GM12878 (cell line): Measurements from ENCODE around the gene VPS45. TPM values are rescaled to one million over a fixed set of nuclear protein-coding genes. Genes with fewer than 3 reads are reported as not detected.

Experiments used
- ATAC-seq: fragments of 200-7000 bp; cut with Tn5 transposase; 3 replicates; pipeline ENCODE4 v1.9.1; 2020; ENCODE audit warnings: mild to moderate bottlenecking, moderate library complexity
- BruUV-seq: library from RNA; stranded (reverse); fragments of 400-500 nt; replicated peaks from 2 replicates; lab custom pipeline; 2021; lab: Mats Ljungman, UMichigan
- CTCF ChIA-PET: fragments of 300-600 bp; sonication (Branson Sonifier 250); formaldehyde crosslinking; extraction: SDS; loops from one replicate; lab custom pipeline; 2021; ENCODE audit warnings: inconsistent platforms; lab: Yijun Ruan, JAX
- POLR2A ChIA-PET: fragments of 350-600 bp; formaldehyde crosslinking; extraction: SDS; loops from one replicate; lab custom pipeline; 2021; ENCODE audit warnings: inconsistent platforms; lab: Charles Lee
- RAD21 ChIA-PET: fragments of 300-600 bp; sonication (Branson Sonifier 250); formaldehyde crosslinking; loops from one replicate; lab custom pipeline; 2023; ENCODE audit warnings: antibody characterized with exemption; ENCODE audit not compliant: unreplicated experiment; lab: Charles Lee
- SMC1A ChIA-PET: fragments of 300-600 bp; sonication (Branson Sonifier 250); formaldehyde crosslinking; loops from one replicate; lab custom pipeline; 2023; ENCODE audit not compliant: unreplicated experiment, uncharacterized antibody; lab: Charles Lee
- DNase-seq: peaks from one replicate; pipeline ENCODE4 v3.0.0-alpha.2; 2011; ENCODE audit warnings: low read depth, low spot score
- FAIRE-seq: peaks from 3 replicates; lab custom pipeline; 2011; peaks lifted over from hg19 to GRCh38; lab: Jason Lieb, UNC
- H2AFZ ChIP-seq: 2 replicates; pipeline ENCODE4 v1.6.0; 2011; ENCODE audit warnings: low read depth, low read length, control low read depth; ENCODE audit not compliant: control insufficient read depth
- H3K27ac ChIP-seq: 2 replicates; pipeline ENCODE4 v1.5.1; 2011; ENCODE audit warnings: control low read depth; ENCODE audit not compliant: control insufficient read depth, insufficient read depth
- H3K27me3 ChIP-seq, 2 experiments: replicated peaks in 1 of 2; 2 replicates each; pipeline versions ENCODE4 v1.6.0 to v1.6.1; 2011; ENCODE audit warnings: low read length in 1 of 2; ENCODE audit not compliant: control insufficient read depth in 2 of 2, insufficient read depth in 2 of 2
- H3K36me3 ChIP-seq, 2 experiments: 2 replicates each; pipeline ENCODE4 v1.5.1; 2011; ENCODE audit warnings: low read length in 1 of 2; ENCODE audit not compliant: control insufficient read depth in 2 of 2, insufficient read depth in 2 of 2
- H3K4me1 ChIP-seq: 2 replicates; pipeline ENCODE4 v1.6.1; 2011; ENCODE audit warnings: mild to moderate bottlenecking, low read length, moderate library complexity, mixed read lengths; ENCODE audit not compliant: control insufficient read depth, insufficient read depth
- H3K4me2 ChIP-seq: 2 replicates; pipeline ENCODE4 v1.6.0; 2011; ENCODE audit warnings: control low read depth; ENCODE audit not compliant: control insufficient read depth, insufficient read depth
- H3K4me3 ChIP-seq: fragments of 200-600 bp; sonication (generic); 2 replicates; pipeline ENCODE4 v1.5.1; 2016
- H3K79me2 ChIP-seq: 2 replicates; pipeline ENCODE4 v1.6.0; 2011; ENCODE audit warnings: low read length; ENCODE audit not compliant: control insufficient read depth, insufficient read depth
- H3K9ac ChIP-seq: 2 replicates; pipeline ENCODE4 v1.8.0; 2011; ENCODE audit warnings: low read length, control low read depth, mixed read lengths; ENCODE audit not compliant: control insufficient read depth, insufficient read depth
- H3K9me3 ChIP-seq: replicated peaks from 3 replicates; pipeline ENCODE4 v1.5.1; 2011; ENCODE audit warnings: mild to moderate bottlenecking, low read length; ENCODE audit not compliant: control insufficient read depth, insufficient read depth
- H4K20me1 ChIP-seq: 2 replicates; pipeline ENCODE4 v1.6.0; 2011; ENCODE audit not compliant: control insufficient read depth, insufficient read depth
- BCL3 ChIP-seq: IDR thresholded peaks from 2 replicates; pipeline ENCODE4 v1.6.1; 2011; ENCODE audit warnings: borderline replicate concordance, low read depth, mild to moderate bottlenecking, moderate library complexity, low read length; ENCODE audit not compliant: insufficient read depth, poor library complexity, severe bottlenecking
- CHD4 ChIP-seq: fragments of 200-600 bp; sonication (generic); IDR thresholded peaks from 2 replicates; pipeline ENCODE4 v1.6.1; 2016; ENCODE audit warnings: mild to moderate bottlenecking
- ESRRA ChIP-seq: IDR thresholded peaks from 2 replicates; pipeline ENCODE4 v1.6.1; 2012; ENCODE audit warnings: mild to moderate bottlenecking, low read length, improper control_type of control experiment
- GABPA ChIP-seq: IDR thresholded peaks from 2 replicates; pipeline ENCODE4 v1.6.1; 2014; ENCODE audit warnings: antibody characterized with exemption, low read depth, mild to moderate bottlenecking, inconsistent platforms
- KLF5 ChIP-seq: fragments of 450-650 bp; IDR thresholded peaks from 2 replicates; pipeline ENCODE4 v1.6.1; 2014; ENCODE audit warnings: mild to moderate bottlenecking; ENCODE audit not compliant: partially characterized antibody
- MAX ChIP-seq: IDR thresholded peaks from 2 replicates; pipeline ENCODE4 v1.6.1; 2012; ENCODE audit warnings: low read depth, low read length, improper control_type of control experiment
- NFIC ChIP-seq: IDR thresholded peaks from 2 replicates; pipeline ENCODE4 v1.6.1; 2012; ENCODE audit warnings: low read depth, mild to moderate bottlenecking, inconsistent platforms, low read length, moderate library complexity
- PML ChIP-seq: IDR thresholded peaks from 2 replicates; pipeline ENCODE4 v1.6.1; 2012; ENCODE audit warnings: low read length, inconsistent platforms
- POLR2AphosphoS2 ChIP-seq: IDR thresholded peaks from 2 replicates; pipeline ENCODE4 v1.6.1; 2011; ENCODE audit warnings: low read depth, mild to moderate bottlenecking, low read length, improper control_type of control experiment, moderate library complexity
- SMAD1 ChIP-seq: fragments of 450-650 bp; IDR thresholded peaks from 2 replicates; pipeline ENCODE4 v1.6.1; 2018; ENCODE audit warnings: mild to moderate bottlenecking, low read depth; ENCODE audit not compliant: partially characterized antibody
- SMAD5 ChIP-seq: IDR thresholded peaks from 2 replicates; pipeline ENCODE4 v1.6.1; 2016; ENCODE audit warnings: antibody characterized with exemption, low read depth
- SP1 ChIP-seq: IDR thresholded peaks from one replicate; pipeline ENCODE4 v1.6.1; 2011; ENCODE audit warnings: low read depth, low read length
- YBX1 ChIP-seq: fragments of 450-650 bp; IDR thresholded peaks from 2 replicates; pipeline ENCODE4 v1.6.1; 2016; ENCODE audit warnings: antibody characterized with exemption
- ZSCAN29 ChIP-seq: fragments of 450-650 bp; IDR thresholded peaks from 2 replicates; pipeline ENCODE4 v1.6.1; 2017; ENCODE audit warnings: mild to moderate bottlenecking, moderate library complexity
- WGBS: methylation state at CpG from one replicate; pipeline ENCODE4 v1.1.6; 2016; ENCODE audit warnings: low lambda C conversion rate; ENCODE audit not compliant: insufficient replicate concordance, insufficient coverage; ENCODE audit errors: missing lambda C conversion rate; 5-methylcytosine and 5-hydroxymethylcytosine counted together
- in situ Hi-C: fragments of 300-500 bp; cut with MboI; formaldehyde crosslinking; loops from 9 replicates; pipeline ENCODE4 v1.14.3; 2018; ENCODE audit warnings: mixed read lengths
- intact Hi-C: fragments of 100-400 bp; cut with micrococcal nuclease; formaldehyde crosslinking; loops from one replicate; pipeline ENCODE4 v1.14.2; 2022; ENCODE audit not compliant: unreplicated experiment
- polyA plus RNA-seq, 11 experiments: library from polyadenylated mRNA; depleted of rRNA in 4 of 11; unstranded in 6 of 11; stranded (reverse) in 5 of 11; fragments of >200 nt; fragmentation: Nextera tagmentation in 4 of 11; fragmentation: Illumina TruSeq in 1 of 11; extraction: Ambion mirVana in 4 of 11; extraction: Trizol in 1 of 11; gene quantifications; 1 replicate in 1 of 11; 2 replicates in 10 of 11; pipeline versions ENCODE4 v1.2.1 to v1.2.3, GENCODE V29; 2011 to 2016; ENCODE audit warnings: inconsistent platforms in 2 of 11, missing spikeins in 2 of 11, low read depth in 1 of 11
- total RNA-seq, 4 experiments: library from RNA; depleted of rRNA in 3 of 4; stranded (reverse); fragments of >200 nt in 3 of 4; fragmentation: Illumina TruSeq in 1 of 4; extraction: Trizol in 1 of 4; gene quantifications; 2 replicates each; pipeline versions ENCODE4 v1.2.1 to v1.2.3, GENCODE V29; 2013 to 2021
- TF ChIP-seq, protein P1 (sequence below): fragments of 450-650 bp; conservative IDR thresholded peaks from 2 replicates; pipeline ENCODE4 v1.6.1; 2017; ENCODE audit warnings: mild to moderate bottlenecking, moderate library complexity
- TF ChIP-seq, protein P2 (sequence below): fragments of 150-350 bp; IDR thresholded peaks from 2 replicates; pipeline ENCODE4 v1.6.1; 2016; ENCODE audit warnings: low read depth, low read length
- TF ChIP-seq, protein P3 (sequence below): IDR thresholded peaks from 2 replicates; pipeline ENCODE4 v1.6.1; 2011; ENCODE audit warnings: low read depth, mild to moderate bottlenecking, low read length, moderate library complexity, borderline replicate concordance; ENCODE audit errors: extremely low read depth

Gene VPS45
- total and polyA plus RNA-seq, 10 of the 15 experiments (the other 5 are each of a cell fraction or from before 2014, with no cell fraction given): 24.4 to 48.7 (median 34.5) TPM

GRCh38 chr1:150073516-150073915, 5.9 kb downstream of the VPS45 start:
- DNase-seq (no peak), FAIRE-seq (no peak), ATAC-seq (no peak)
- Histone ChIP-seq H3K9ac (no peak overlapping the region), H3K4me3 (no peak overlapping the region), H3K4me1 (no peaks in the 10 kb centered on the region), H2AFZ (no peak overlapping the region), H3K36me3 (peaks cover 0 to 13% of the 10 kb centered on the region in 2 experiments; a peak in 1 of 4 replicates), H4K20me1 (no peaks in the 10 kb centered on the region), H3K9me3 (no peaks in the 10 kb centered on the region), H3K4me2 (no peak overlapping the region), H3K27ac (no peak overlapping the region), H3K27me3 (no peaks in the 10 kb centered on the region), H3K79me2 (peaks cover 3% of the 10 kb centered on the region; the same call in 1 of the 2 replicates)
- intact Hi-C loops: loop anchor here (1.0 kb wide), 2 partner anchors 96 to 114 kb away; no protein-coding TSS in a partner anchor
- ChIA-PET CTCF (interaction anchor here (0.6 to 14.7 kb wide), 30 partner anchors 9 to 208 kb away, joined by 3 to 577 read pairs (median 5); partner anchors contain the start of genes OTUD7B and PLEKHO1), POLR2A (interaction anchor here (0.8 to 1.9 kb wide), 3 partner anchors 88 to 93 kb away, joined by 3 to 13 read pairs (median 7); no protein-coding TSS in a partner anchor), RAD21 (interaction anchor here (0.7 to 12.0 kb wide), 16 partner anchors 38 to 208 kb away, joined by 3 to 287 read pairs (median 3); no protein-coding TSS in a partner anchor), SMC1A (interaction anchor here (0.6 to 11.0 kb wide), 13 partner anchors 16 to 791 kb away, joined by 3 to 338 read pairs (median 4); no protein-coding TSS in a partner anchor)
- BruUV-seq: no TSS peak
- WGBS: 64% methylated on average over 2 of the region's 2 CpGs
- in situ Hi-C loops: loop anchor here (5.0 kb wide), 1 partner anchor 94 kb away; no protein-coding TSS in a partner anchor
- no peak for TF ChIP-seq MAX
- TF ChIP-seq SMAD5: no peak
- TF ChIP-seq CHD4: no peak
- TF ChIP-seq, protein P1, sequence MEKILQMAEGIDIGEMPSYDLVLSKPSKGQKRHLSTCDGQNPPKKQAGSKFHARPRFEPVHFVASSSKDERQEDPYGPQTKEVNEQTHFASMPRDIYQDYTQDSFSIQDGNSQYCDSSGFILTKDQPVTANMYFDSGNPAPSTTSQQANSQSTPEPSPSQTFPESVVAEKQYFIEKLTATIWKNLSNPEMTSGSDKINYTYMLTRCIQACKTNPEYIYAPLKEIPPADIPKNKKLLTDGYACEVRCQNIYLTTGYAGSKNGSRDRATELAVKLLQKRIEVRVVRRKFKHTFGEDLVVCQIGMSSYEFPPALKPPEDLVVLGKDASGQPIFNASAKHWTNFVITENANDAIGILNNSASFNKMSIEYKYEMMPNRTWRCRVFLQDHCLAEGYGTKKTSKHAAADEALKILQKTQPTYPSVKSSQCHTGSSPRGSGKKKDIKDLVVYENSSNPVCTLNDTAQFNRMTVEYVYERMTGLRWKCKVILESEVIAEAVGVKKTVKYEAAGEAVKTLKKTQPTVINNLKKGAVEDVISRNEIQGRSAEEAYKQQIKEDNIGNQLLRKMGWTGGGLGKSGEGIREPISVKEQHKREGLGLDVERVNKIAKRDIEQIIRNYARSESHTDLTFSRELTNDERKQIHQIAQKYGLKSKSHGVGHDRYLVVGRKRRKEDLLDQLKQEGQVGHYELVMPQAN: no peak
- TF ChIP-seq SMAD1: no peak
- no peak for TF ChIP-seq NFIC
- TF ChIP-seq, protein P2, sequence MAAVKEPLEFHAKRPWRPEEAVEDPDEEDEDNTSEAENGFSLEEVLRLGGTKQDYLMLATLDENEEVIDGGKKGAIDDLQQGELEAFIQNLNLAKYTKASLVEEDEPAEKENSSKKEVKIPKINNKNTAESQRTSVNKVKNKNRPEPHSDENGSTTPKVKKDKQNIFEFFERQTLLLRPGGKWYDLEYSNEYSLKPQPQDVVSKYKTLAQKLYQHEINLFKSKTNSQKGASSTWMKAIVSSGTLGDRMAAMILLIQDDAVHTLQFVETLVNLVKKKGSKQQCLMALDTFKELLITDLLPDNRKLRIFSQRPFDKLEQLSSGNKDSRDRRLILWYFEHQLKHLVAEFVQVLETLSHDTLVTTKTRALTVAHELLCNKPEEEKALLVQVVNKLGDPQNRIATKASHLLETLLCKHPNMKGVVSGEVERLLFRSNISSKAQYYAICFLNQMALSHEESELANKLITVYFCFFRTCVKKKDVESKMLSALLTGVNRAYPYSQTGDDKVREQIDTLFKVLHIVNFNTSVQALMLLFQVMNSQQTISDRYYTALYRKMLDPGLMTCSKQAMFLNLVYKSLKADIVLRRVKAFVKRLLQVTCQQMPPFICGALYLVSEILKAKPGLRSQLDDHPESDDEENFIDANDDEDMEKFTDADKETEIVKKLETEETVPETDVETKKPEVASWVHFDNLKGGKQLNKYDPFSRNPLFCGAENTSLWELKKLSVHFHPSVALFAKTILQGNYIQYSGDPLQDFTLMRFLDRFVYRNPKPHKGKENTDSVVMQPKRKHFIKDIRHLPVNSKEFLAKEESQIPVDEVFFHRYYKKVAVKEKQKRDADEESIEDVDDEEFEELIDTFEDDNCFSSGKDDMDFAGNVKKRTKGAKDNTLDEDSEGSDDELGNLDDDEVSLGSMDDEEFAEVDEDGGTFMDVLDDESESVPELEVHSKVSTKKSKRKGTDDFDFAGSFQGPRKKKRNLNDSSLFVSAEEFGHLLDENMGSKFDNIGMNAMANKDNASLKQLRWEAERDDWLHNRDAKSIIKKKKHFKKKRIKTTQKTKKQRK: no peak
- no peak for TF ChIP-seq GABPA
- no peak for TF ChIP-seq YBX1
- TF ChIP-seq, protein P3, sequence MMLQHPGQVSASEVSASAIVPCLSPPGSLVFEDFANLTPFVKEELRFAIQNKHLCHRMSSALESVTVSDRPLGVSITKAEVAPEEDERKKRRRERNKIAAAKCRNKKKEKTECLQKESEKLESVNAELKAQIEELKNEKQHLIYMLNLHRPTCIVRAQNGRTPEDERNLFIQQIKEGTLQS: no peak
- TF ChIP-seq PML: no peak
- no peak for TF ChIP-seq ESRRA
- TF ChIP-seq BCL3: no peak
- TF ChIP-seq ZSCAN29: no peak
- no peak for TF ChIP-seq KLF5
- no peak for TF ChIP-seq SP1
- no peak for TF ChIP-seq POLR2AphosphoS2
